Stomach (tissue), 9 donors: ENCODE results near the gene DMRT1. TPM values are rescaled to one million over a fixed set of nuclear protein-coding genes. Genes with fewer than 3 reads are reported as not detected.

ENCODE experiments used
- DNase-seq, 2 donors: peaks; one replicate each; pipeline versions ENCODE4 v3.0.0 to v3.0.0-alpha.2; 2013 to 2019
- H3K27ac ChIP-seq, 5 donors: fragments of 200-600 bp in 4 of 5; sonication (generic) in 4 of 5; one replicate each; pipeline ENCODE4 v1.5.1; 2013 to 2019; ENCODE audit warnings: mild to moderate bottlenecking in 1 of 5, moderate library complexity in 1 of 5
- H3K27me3 ChIP-seq, 3 donors: fragments of 200-600 bp; sonication (generic); one replicate each; pipeline ENCODE4 v1.5.1; 2017 to 2019; ENCODE audit warnings: mixed run types in 1 of 3
- H3K36me3 ChIP-seq, 4 donors: fragments of 200-600 bp; sonication (generic); 1 replicate in 3 of 4; 2 replicates in 1 of 4; pipeline ENCODE4 v1.5.1; 2016 to 2019
- H3K4me1 ChIP-seq, 4 donors: fragments of 200-600 bp; sonication (generic); one replicate each; pipeline ENCODE4 v1.5.1; 2016 to 2019
- H3K4me3 ChIP-seq, 4 donors: fragments of 200-600 bp; sonication (generic) in 3 of 4; one replicate each; pipeline ENCODE4 v1.5.1; 2016 to 2019; ENCODE audit warnings: mild to moderate bottlenecking in 1 of 4
- H3K9me3 ChIP-seq, 4 donors: fragments of 200-600 bp; sonication (generic); one replicate each; pipeline ENCODE4 v1.5.1; 2016 to 2019
- CTCF ChIP-seq, 7 experiments: fragments of 450-650 bp in 4 of 7; fragments of 200-600 bp in 3 of 7; sonication (generic) in 3 of 7; IDR thresholded peaks; one replicate each; pipeline ENCODE4 v1.5.1; 2016 to 2019; ENCODE audit warnings: antibody characterized with exemption in 7 of 7, control low read depth in 2 of 7, mild to moderate bottlenecking in 1 of 7
- EP300 ChIP-seq: sonication (generic); formaldehyde crosslinking; IDR thresholded peaks from one replicate; pipeline ENCODE4 v1.6.1; 2017; ENCODE audit warnings: antibody characterized with exemption
- POLR2A ChIP-seq, 4 donors: fragments of 450-650 bp; IDR thresholded peaks; one replicate each; pipeline ENCODE4 v1.6.1; 2016; ENCODE audit warnings: antibody characterized with exemption in 4 of 4, control low read depth in 2 of 4, mild to moderate bottlenecking in 1 of 4, moderate library complexity in 1 of 4
- POLR2AphosphoS5 ChIP-seq, 3 donors: sonication (generic); formaldehyde crosslinking; IDR thresholded peaks; one replicate each; pipeline ENCODE4 v1.6.1; 2016; ENCODE audit warnings: antibody characterized with exemption in 3 of 3
- WGBS, 5 donors: extraction: QIAGEN DNeasy Blood & Tissue Kit in 3 of 5; methylation state at CpG; one replicate each; pipeline versions ENCODE4 v1.1.5 to v1.1.7; 2013 to 2018; 5-methylcytosine and 5-hydroxymethylcytosine counted together
- intact Hi-C: fragments of 100-400 bp; cut with DNase I; formaldehyde crosslinking; loops from one replicate; pipeline ENCODE4 v1.15.1; 2023; ENCODE audit warnings: low total_unique reads
- polyA plus RNA-seq, 3 donors: library from polyadenylated mRNA; stranded (reverse); fragments of 200-250 nt; gene quantifications; one replicate each; pipeline ENCODE4 v1.2.3, GENCODE V29; 2013
- total RNA-seq, 5 donors: library from RNA; depleted of rRNA; stranded (reverse); fragments of >200 nt; gene quantifications; one replicate each; pipeline versions ENCODE4 v1.1.0 to v1.2.3, GENCODE V29; 2014 to 2016
- donor health status: healthy with polysubstance abuse.
- donor health status: Bipolar disorder and iron deficiency.
- donor health status: healthy.

DMRT1 gene
- total and polyA plus RNA-seq, 8 donors: not detected

GRCh38 chr9:1008216-1008615, 166.7 kb downstream of the DMRT1 start:
- Histone ChIP-seq H3K27ac (no peak overlapping the region), H3K36me3 (no peaks in the 10 kb centered on the region), H3K9me3 (no peaks in the 10 kb centered on the region), H3K4me1 (peaks cover 0 to 8% (median 3%) of the 10 kb centered on the region in 4 donors), H3K4me3 (no peak overlapping the region), H3K27me3 (peaks cover 0 to 53% (median 0%) of the 10 kb centered on the region in 3 donors)
- TF ChIP-seq CTCF (IDR thresholded peaks at IDR 0.05) (no peak), POLR2A (IDR thresholded peaks at IDR 0.05) (no peak), POLR2AphosphoS5 (IDR thresholded peaks at IDR 0.05) (no peak), EP300 (no peak)
- WGBS, 5 donors: 84 to 91% (median 89%) methylated on average over 3 of the region's 3 CpGs
- no peak for DNase-seq
- intact Hi-C loops: no loop called here

- 6 to 10% (median 8%) methylated on average over 14 of the region's 14 CpGs for WGBS, 5 donors
- Histone ChIP-seq H3K27me3 (peaks cover 0 to 53% (median 0%) of the 10 kb centered on the region in 3 donors), H3K27ac (no peak overlapping the region), H3K9me3 (no peaks in the 10 kb centered on the region), H3K36me3 (no peaks in the 10 kb centered on the region), H3K4me1 (peaks cover 0 to 8% (median 3%) of the 10 kb centered on the region in 4 donors), H3K4me3 (no peak overlapping the region)
- intact Hi-C loops: no loop called here
- DNase-seq: peak; percentile 89 to 92
- TF ChIP-seq CTCF (IDR thresholded peaks at IDR 0.05) (peak in 5 of 7 experiments; percentile 88 to 99 (median 94)), POLR2A (IDR thresholded peaks at IDR 0.05) (no peak), EP300 (no peak), POLR2AphosphoS5 (IDR thresholded peaks at IDR 0.05) (peak in 1 of 3 donors; percentile 36)
Measured at GRCh38 chr9:1009101-1009707, 167.7 kb downstream of the DMRT1 start.

- intact Hi-C loops: no loop called here
- DNase-seq: no peak
- Histone ChIP-seq H3K9me3 (no peaks in the 10 kb centered on the region), H3K36me3 (no peaks in the 10 kb centered on the region), H3K4me3 (no peak overlapping the region), H3K27me3 (peaks cover 0 to 44% (median 0%) of the 10 kb centered on the region in 3 donors), H3K4me1 (peaks cover 0 to 8% (median 3%) of the 10 kb centered on the region in 4 donors), H3K27ac (no peak overlapping the region)
- 70 to 76% (median 74%) methylated on average over 5 of the region's 5 CpGs for whole genome bisulfite sequencing, 5 donors
- TF ChIP-seq POLR2AphosphoS5 (IDR thresholded peaks at IDR 0.05) (no peak), POLR2A (IDR thresholded peaks at IDR 0.05) (no peak), EP300 (no peak), CTCF (IDR thresholded peaks at IDR 0.05) (no peak)
Measured at GRCh38 chr9:1013021-1013420, 171.5 kb downstream of the DMRT1 start.

GRCh38 chr9:1014225-1014624, 172.7 kb downstream of the DMRT1 start:
- WGBS, 5 donors: 73 to 85% (median 79%) methylated on average over 4 of the region's 4 CpGs

More at GRCh38 chr9:1014225-1014624, 172.7 kb downstream of the DMRT1 start:
- no peak for DNase-seq
- peaks cover 0 to 2% (median under 1%) of the 10 kb centered on the region in 4 donors for H3K4me1 ChIP-seq
- H3K4me3 ChIP-seq: no peak overlapping the region
- H3K27ac ChIP-seq: no peak overlapping the region
- H3K27me3 ChIP-seq: peaks cover 0 to 46% (median 0%) of the 10 kb centered on the region in 3 donors
- intact Hi-C loops: no loop called here
- no peaks in the 10 kb centered on the region for H3K9me3 ChIP-seq
- H3K36me3 ChIP-seq: no peaks in the 10 kb centered on the region
- TF ChIP-seq POLR2A (IDR thresholded peaks at IDR 0.05): no peak
- no peak for TF ChIP-seq EP300
- TF ChIP-seq POLR2AphosphoS5 (IDR thresholded peaks at IDR 0.05): no peak
- no peak for TF ChIP-seq CTCF (IDR thresholded peaks at IDR 0.05)
